NCI-H345 (cell line): Measurements from ENCODE around the gene LEUTX.
"Not testable (repeated sequence)": the region's sequence is repeated elsewhere in the genome, so short reads cannot be mapped to it uniquely, and the experiment has no call there.

Experiments used
- DNase-seq: peaks from one replicate; lab custom pipeline; 2025; lab: John Stamatoyannopoulos, UW

LEUTX gene

GRCh38 chr19:39778763-39779162 lies at the start of gene LEUTX:
Gene LEUTX (plus strand): TSS chr19:39778854. CDS start chr19:39778921, 67 bp downstream.
- DNase-seq = no peak

GRCh38 chr19:39729594-39729993 lies 49.1 kb upstream of the LEUTX start:
- DNase-seq = no peak

GRCh38 chr19:39731685-39732084 lies 47.0 kb upstream of the LEUTX start:
- DNase-seq = no peak

- no peak for DNase-seq
Measured at GRCh38 chr19:39733841-39734240, 44.8 kb upstream of the LEUTX start.

GRCh38 chr19:39735688-39736087 lies 43.0 kb upstream of the LEUTX start:
- DNase-seq = no peak

- no peak for DNase-seq
Measured at GRCh38 chr19:39736088-39736487, 42.6 kb upstream of the LEUTX start.

GRCh38 chr19:39737351-39737750 lies 41.3 kb upstream of the LEUTX start:
- DNase-seq = no peak

GRCh38 chr19:39737891-39738290 lies 40.8 kb upstream of the LEUTX start, which contains the start of gene CLC:
Gene CLC (minus strand): TSS chr19:39738029. CDS start chr19:39737952, 77 bp downstream.
- DNase-seq = no peak

GRCh38 chr19:39738814-39739213 lies 39.8 kb upstream of the LEUTX start:
- DNase-seq = no peak

GRCh38 chr19:39740395-39740794 lies 38.3 kb upstream of the LEUTX start:
- DNase-seq = no peak

- DNase-seq = no peak
Measured at GRCh38 chr19:39745643-39746042, 33.0 kb upstream of the LEUTX start.

- no peak for DNase-seq
Measured at GRCh38 chr19:39746836-39747529, 31.7 kb upstream of the LEUTX start.

GRCh38 chr19:39749981-39750380 lies 28.7 kb upstream of the LEUTX start:
- DNase-seq = no peak

- no peak for DNase-seq
Measured at GRCh38 chr19:39752390-39752789, 26.3 kb upstream of the LEUTX start.

GRCh38 chr19:39752795-39753194 lies 25.9 kb upstream of the LEUTX start:
- DNase-seq = no peak

GRCh38 chr19:39754544-39754943 lies 24.1 kb upstream of the LEUTX start:
- no peak for DNase-seq

- DNase-seq = no peak
Measured at GRCh38 chr19:39754971-39755370, 23.7 kb upstream of the LEUTX start.

- DNase-seq = no peak
Measured at GRCh38 chr19:39759457-39760184, 19.0 kb upstream of the LEUTX start.

- DNase-seq = not testable (repeated sequence)
Measured at GRCh38 chr19:39761851-39762250, 16.8 kb upstream of the LEUTX start.

- DNase-seq = peak; percentile 68
Measured at GRCh38 chr19:39765091-39766076, 13.3 kb upstream of the LEUTX start.

GRCh38 chr19:39768334-39768733 lies 10.3 kb upstream of the LEUTX start:
- DNase-seq = no peak

GRCh38 chr19:39768786-39769185 lies 9.9 kb upstream of the LEUTX start:
- DNase-seq = no peak
